ENCODE data around the gene TMEM266.

DNA sequence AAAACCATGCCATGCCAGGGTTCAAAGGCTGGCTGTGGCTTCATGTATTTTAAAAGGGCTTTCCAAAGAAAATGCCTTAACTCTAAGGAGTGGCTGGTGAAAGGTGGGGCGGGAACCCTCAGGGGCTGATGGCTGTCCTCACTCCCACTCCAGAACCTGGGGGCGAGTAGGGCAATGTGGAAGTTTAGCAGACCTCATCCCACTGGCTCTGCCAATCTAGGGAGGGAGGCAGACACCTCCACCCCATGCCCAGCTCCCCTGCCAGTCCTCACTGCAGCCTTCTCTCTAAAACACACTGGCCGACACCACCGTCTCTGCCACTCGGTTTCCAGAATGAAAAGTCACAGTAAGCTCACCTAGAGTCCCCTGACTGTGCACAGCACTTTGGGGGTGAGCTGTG lies 99.5 kb downstream of the TMEM266 start:
- TF ChIP-seq EZH2 (IDR thresholded peaks at IDR 0.05; ENCODE audit: borderline replicate concordance, low read length): no peak
- TF ChIP-seq, protein P1, sequence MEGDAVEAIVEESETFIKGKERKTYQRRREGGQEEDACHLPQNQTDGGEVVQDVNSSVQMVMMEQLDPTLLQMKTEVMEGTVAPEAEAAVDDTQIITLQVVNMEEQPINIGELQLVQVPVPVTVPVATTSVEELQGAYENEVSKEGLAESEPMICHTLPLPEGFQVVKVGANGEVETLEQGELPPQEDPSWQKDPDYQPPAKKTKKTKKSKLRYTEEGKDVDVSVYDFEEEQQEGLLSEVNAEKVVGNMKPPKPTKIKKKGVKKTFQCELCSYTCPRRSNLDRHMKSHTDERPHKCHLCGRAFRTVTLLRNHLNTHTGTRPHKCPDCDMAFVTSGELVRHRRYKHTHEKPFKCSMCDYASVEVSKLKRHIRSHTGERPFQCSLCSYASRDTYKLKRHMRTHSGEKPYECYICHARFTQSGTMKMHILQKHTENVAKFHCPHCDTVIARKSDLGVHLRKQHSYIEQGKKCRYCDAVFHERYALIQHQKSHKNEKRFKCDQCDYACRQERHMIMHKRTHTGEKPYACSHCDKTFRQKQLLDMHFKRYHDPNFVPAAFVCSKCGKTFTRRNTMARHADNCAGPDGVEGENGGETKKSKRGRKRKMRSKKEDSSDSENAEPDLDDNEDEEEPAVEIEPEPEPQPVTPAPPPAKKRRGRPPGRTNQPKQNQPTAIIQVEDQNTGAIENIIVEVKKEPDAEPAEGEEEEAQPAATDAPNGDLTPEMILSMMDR (conservative IDR thresholded peaks at IDR 0.05 in 1 of 2, IDR thresholded peaks at IDR 0.05 in 1 of 2; ENCODE audit: extremely low read depth in 1 of 2, insufficient read depth in 1 of 2, low read depth in 1 of 2, low read length in 2 of 2): no peak
